GM21423 (cell line): ENCODE results near the gene HMG20B.
"Not testable (repeated sequence)": the region's sequence is repeated elsewhere in the genome, so short reads cannot be mapped to it uniquely, and the experiment has no call there.

Source experiments
- ATAC-seq: cut with Tn5 transposase; IDR thresholded peaks from one replicate; pipeline ENCODE4 v1.9.1; 2021; ENCODE audit warnings: mild to moderate bottlenecking, moderate library complexity; ENCODE audit not compliant: unreplicated experiment

The HMG20B gene

GRCh38 chr19:3578390-3578789 is 5.6 kb downstream of the HMG20B start:
- ATAC-seq = no peak

GRCh38 chr19:3580156-3580934 is 7.6 kb downstream of the HMG20B start:
- no peak for ATAC-seq

- ATAC-seq = not testable (repeated sequence)
Measured at GRCh38 chr19:3581792-3582191, 9.0 kb downstream of the HMG20B start.

GRCh38 chr19:3584036-3584802 is 11.5 kb downstream of the HMG20B start:
- ATAC-seq = not testable (repeated sequence)

- no peak for ATAC-seq
Measured at GRCh38 chr19:3585301-3586126, 12.8 kb downstream of the HMG20B start, which contains the start of gene GIPC3. TSS of gene GIPC3 (plus strand) at chr19:3585478. CDS start at chr19:3585598, 120 bp downstream.

- no peak for ATAC-seq
Measured at GRCh38 chr19:3586127-3586626, 13.4 kb downstream of the HMG20B start.

GRCh38 chr19:3586707-3587346 is 14.1 kb downstream of the HMG20B start:
- no peak for ATAC-seq

GRCh38 chr19:3589439-3589838 is 16.7 kb downstream of the HMG20B start:
- ATAC-seq = no peak

- ATAC-seq = no peak
Measured at GRCh38 chr19:3589949-3590348, 17.2 kb downstream of the HMG20B start.

- no peak for ATAC-seq
Measured at GRCh38 chr19:3590991-3591659, 18.4 kb downstream of the HMG20B start.

- no peak for ATAC-seq
Measured at GRCh38 chr19:3591876-3592613, 19.3 kb downstream of the HMG20B start.

- no peak for ATAC-seq
Measured at GRCh38 chr19:3593156-3593555, 20.4 kb downstream of the HMG20B start.

GRCh38 chr19:3595521-3596061 is 22.8 kb downstream of the HMG20B start:
- ATAC-seq = no peak

- ATAC-seq = no peak
Measured at GRCh38 chr19:3599776-3600187, 27.0 kb downstream of the HMG20B start.

GRCh38 chr19:3601021-3601420 is 28.3 kb downstream of the HMG20B start:
- ATAC-seq = no peak

- ATAC-seq = no peak
Measured at GRCh38 chr19:3603121-3603811, 30.5 kb downstream of the HMG20B start.

- no peak for ATAC-seq
Measured at GRCh38 chr19:3604227-3604986, 31.7 kb downstream of the HMG20B start.

- ATAC-seq = no peak
Measured at GRCh38 chr19:3604987-3605343, 32.2 kb downstream of the HMG20B start.
